Measurements from ENCODE around the gene NKX1-2. TPM values are rescaled to one million over a fixed set of nuclear protein-coding genes. Genes with fewer than 3 reads are reported as not detected.

Gene NKX1-2
- total RNA-seq, 1 donor from 2014 or later = 0.77 TPM

- TF ChIP-seq, protein P1, sequence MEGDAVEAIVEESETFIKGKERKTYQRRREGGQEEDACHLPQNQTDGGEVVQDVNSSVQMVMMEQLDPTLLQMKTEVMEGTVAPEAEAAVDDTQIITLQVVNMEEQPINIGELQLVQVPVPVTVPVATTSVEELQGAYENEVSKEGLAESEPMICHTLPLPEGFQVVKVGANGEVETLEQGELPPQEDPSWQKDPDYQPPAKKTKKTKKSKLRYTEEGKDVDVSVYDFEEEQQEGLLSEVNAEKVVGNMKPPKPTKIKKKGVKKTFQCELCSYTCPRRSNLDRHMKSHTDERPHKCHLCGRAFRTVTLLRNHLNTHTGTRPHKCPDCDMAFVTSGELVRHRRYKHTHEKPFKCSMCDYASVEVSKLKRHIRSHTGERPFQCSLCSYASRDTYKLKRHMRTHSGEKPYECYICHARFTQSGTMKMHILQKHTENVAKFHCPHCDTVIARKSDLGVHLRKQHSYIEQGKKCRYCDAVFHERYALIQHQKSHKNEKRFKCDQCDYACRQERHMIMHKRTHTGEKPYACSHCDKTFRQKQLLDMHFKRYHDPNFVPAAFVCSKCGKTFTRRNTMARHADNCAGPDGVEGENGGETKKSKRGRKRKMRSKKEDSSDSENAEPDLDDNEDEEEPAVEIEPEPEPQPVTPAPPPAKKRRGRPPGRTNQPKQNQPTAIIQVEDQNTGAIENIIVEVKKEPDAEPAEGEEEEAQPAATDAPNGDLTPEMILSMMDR (IDR thresholded peaks at IDR 0.05; ENCODE audit: unreplicated experiment) = no peak
- DNase-seq (ENCODE audit: low spot score) = no peak
These were observed 21.0 kb upstream of the NKX1-2 start for GRCh38 chr10:124470544-124471434.

GRCh38 chr10:124469956-124470484 lies 20.2 kb upstream of the NKX1-2 start:
- H3K4me1 Mint-ChIP-seq (ENCODE audit: unreplicated experiment) = peaks cover 6% of the 10 kb centered on the region
- TF ChIP-seq, protein P1 (IDR thresholded peaks at IDR 0.05; ENCODE audit: unreplicated experiment) = no peak
- H3K36me3 Mint-ChIP-seq (ENCODE audit: low read depth, unreplicated experiment) = peaks cover 3% of the 10 kb centered on the region
- H3K27ac Mint-ChIP-seq (ENCODE audit: unreplicated experiment) = no peak overlapping the region
- no peaks in the 10 kb centered on the region for H3K9me3 Mint-ChIP-seq (ENCODE audit: unreplicated experiment)
- DNase-seq (ENCODE audit: low spot score) = no peak
- H3K27me3 Mint-ChIP-seq (ENCODE audit: unreplicated experiment) = no peaks in the 10 kb centered on the region
- H3K4me3 Mint-ChIP-seq (ENCODE audit: unreplicated experiment) = no peak overlapping the region

More at GRCh38 chr10:124470544-124471434, 21.0 kb upstream of the NKX1-2 start:
- no peak overlapping the region for H3K4me3 Mint-ChIP-seq (ENCODE audit: unreplicated experiment)
- H3K36me3 Mint-ChIP-seq (ENCODE audit: low read depth, unreplicated experiment) = peaks cover 3% of the 10 kb centered on the region
- no peak overlapping the region for H3K27ac Mint-ChIP-seq (ENCODE audit: unreplicated experiment)
- peaks cover 3% of the 10 kb centered on the region for H3K4me1 Mint-ChIP-seq (ENCODE audit: unreplicated experiment)
- no peaks in the 10 kb centered on the region for H3K9me3 Mint-ChIP-seq (ENCODE audit: unreplicated experiment)
- no peaks in the 10 kb centered on the region for H3K27me3 Mint-ChIP-seq (ENCODE audit: unreplicated experiment)

DNA sequence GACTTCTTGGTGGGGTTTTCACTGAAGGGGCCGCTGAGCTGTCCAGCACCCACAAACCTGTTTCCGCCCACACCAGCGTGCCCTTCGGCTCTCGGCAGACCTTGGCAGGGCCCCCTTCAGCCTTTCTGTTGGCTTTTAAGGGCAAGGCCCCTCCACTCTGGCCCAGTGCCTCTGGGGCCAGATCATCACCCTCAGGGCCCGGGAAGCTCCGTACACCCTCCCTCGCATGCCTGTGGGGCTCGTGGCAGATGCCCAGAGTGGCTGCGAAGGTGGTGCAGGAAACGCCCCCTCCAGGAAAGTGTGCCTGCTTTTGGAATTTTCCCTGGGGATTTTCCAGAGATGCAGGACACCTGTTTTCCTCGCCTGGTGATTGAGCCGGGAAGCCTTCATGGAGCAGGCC lies 18.8 kb upstream of the NKX1-2 start:
- H3K9me3 Mint-ChIP-seq (ENCODE audit: unreplicated experiment) = no peaks in the 10 kb centered on the region
- H3K27me3 Mint-ChIP-seq (ENCODE audit: unreplicated experiment) = peaks cover 4% of the 10 kb centered on the region
- no peak overlapping the region for H3K27ac Mint-ChIP-seq (ENCODE audit: unreplicated experiment)
- no peak for DNase-seq (ENCODE audit: low spot score)
- TF ChIP-seq, protein P1 (IDR thresholded peaks at IDR 0.05; ENCODE audit: unreplicated experiment) = no peak
- no peaks in the 10 kb centered on the region for H3K36me3 Mint-ChIP-seq (ENCODE audit: low read depth, unreplicated experiment)
- peaks cover 14% of the 10 kb centered on the region for H3K4me1 Mint-ChIP-seq (ENCODE audit: unreplicated experiment)
- H3K4me3 Mint-ChIP-seq (ENCODE audit: unreplicated experiment) = no peak overlapping the region

DNA sequence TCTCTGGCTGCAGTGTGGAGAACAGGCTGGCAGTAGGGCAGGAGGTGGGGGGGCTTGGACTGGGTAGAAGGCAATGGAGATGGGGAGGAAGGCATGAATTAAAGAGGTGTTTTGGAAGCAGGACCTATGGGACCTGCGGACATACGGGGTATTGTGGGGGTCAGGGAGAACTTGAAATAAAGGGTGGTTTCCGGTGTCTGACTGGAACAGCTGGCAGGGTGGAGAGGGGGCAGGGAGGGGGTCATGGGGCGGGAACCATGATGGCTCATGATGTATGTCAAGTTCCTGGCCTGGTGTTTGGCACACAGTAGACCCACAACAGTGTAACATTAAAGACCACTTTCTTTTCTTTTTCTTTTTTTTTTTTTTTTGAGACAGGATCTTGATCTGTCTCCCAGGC lies 17.3 kb upstream of the NKX1-2 start:
- TF ChIP-seq, protein P1 (IDR thresholded peaks at IDR 0.05; ENCODE audit: unreplicated experiment) = no peak
- Mint-ChIP-seq H3K9me3 (ENCODE audit: unreplicated experiment) (no peaks in the 10 kb centered on the region), H3K27ac (ENCODE audit: unreplicated experiment) (no peak overlapping the region), H3K4me1 (ENCODE audit: unreplicated experiment) (peaks cover 14% of the 10 kb centered on the region), H3K27me3 (ENCODE audit: unreplicated experiment) (peaks cover 4% of the 10 kb centered on the region), H3K36me3 (ENCODE audit: low read depth, unreplicated experiment) (no peaks in the 10 kb centered on the region), H3K4me3 (ENCODE audit: unreplicated experiment) (no peak overlapping the region)
- no peak for DNase-seq (ENCODE audit: low spot score)
